Hepatocyte (in vitro differentiated cells): ENCODE data around the gene SLC18B1. TPM values are rescaled to one million over a fixed set of nuclear protein-coding genes. Genes with fewer than 3 reads are reported as not detected.

Experiments
- DNase-seq: peaks from one replicate; pipeline ENCODE4 v3.0.0-alpha.2; 2016; ENCODE audit warnings: low spot score
- H2AFZ ChIP-seq: fragments of 200-600 bp; sonication (generic); 2 replicates; pipeline ENCODE4 v1.6.0; 2016; ENCODE audit warnings: antibody characterized with exemption, mild to moderate bottlenecking
- H3K27ac ChIP-seq: fragments of 200-600 bp; sonication (generic); 2 replicates; pipeline ENCODE4 v1.5.1; 2016; ENCODE audit warnings: mild to moderate bottlenecking
- H3K27me3 ChIP-seq: fragments of 200-600 bp; sonication (generic); 2 replicates; pipeline ENCODE4 v1.6.1; 2016
- H3K36me3 ChIP-seq: fragments of 200-600 bp; sonication (generic); replicated peaks from 2 replicates; pipeline ENCODE4 v1.5.1; 2016; ENCODE audit warnings: low read depth; ENCODE audit not compliant: insufficient read depth
- H3K4me1 ChIP-seq: fragments of 200-600 bp; sonication (generic); 2 replicates; pipeline ENCODE4 v1.5.1; 2016; ENCODE audit warnings: mild to moderate bottlenecking, moderate library complexity; ENCODE audit not compliant: insufficient read depth
- H3K4me2 ChIP-seq: fragments of 200-600 bp; sonication (generic); 2 replicates; pipeline ENCODE4 v1.6.0; 2016
- H3K4me3 ChIP-seq: fragments of 200-600 bp; sonication (generic); 2 replicates; pipeline ENCODE4 v1.5.1; 2016; ENCODE audit warnings: mild to moderate bottlenecking
- H3K79me2 ChIP-seq: fragments of 200-600 bp; sonication (generic); 2 replicates; pipeline ENCODE4 v1.6.0; 2017; ENCODE audit warnings: mild to moderate bottlenecking
- H3K9me2 ChIP-seq: fragments of 200-600 bp; sonication (generic); replicated peaks from 2 replicates; pipeline ENCODE4 v1.6.0; 2017; ENCODE audit warnings: mild to moderate bottlenecking; ENCODE audit not compliant: insufficient read depth
- H3K9me3 ChIP-seq: fragments of 200-600 bp; sonication (generic); 2 replicates; pipeline ENCODE4 v1.5.1; 2016; ENCODE audit warnings: low read depth, mild to moderate bottlenecking
- H4K20me1 ChIP-seq: fragments of 200-600 bp; sonication (generic); 2 replicates; pipeline ENCODE4 v1.6.0; 2016; ENCODE audit warnings: mild to moderate bottlenecking; ENCODE audit not compliant: insufficient read depth, poor library complexity, severe bottlenecking
- EZH2 ChIP-seq: fragments of 200-600 bp; sonication (generic); IDR thresholded peaks from 2 replicates; pipeline ENCODE4 v1.6.1; 2016; ENCODE audit warnings: antibody characterized with exemption, mild to moderate bottlenecking, borderline replicate concordance
- EZH2phosphoT487 ChIP-seq: fragments of 200-600 bp; sonication (generic); IDR thresholded peaks from one replicate; pipeline ENCODE4 v1.6.1; 2018; ENCODE audit warnings: antibody characterized with exemption, mild to moderate bottlenecking, low read depth, moderate library complexity; ENCODE audit not compliant: unreplicated experiment, severe bottlenecking
- WGBS: methylation state at CpG from one replicate; pipeline ENCODE4 v1.1.6; 2016; ENCODE audit warnings: low lambda C conversion rate; ENCODE audit errors: missing lambda C conversion rate; 5-methylcytosine and 5-hydroxymethylcytosine counted together
- polyA plus RNA-seq: library from polyadenylated mRNA; unstranded; fragments of >200 nt; fragmentation: Nextera tagmentation; extraction: Ambion mirVana; gene quantifications from 2 replicates; pipeline ENCODE4 v1.2.1, GENCODE V29; 2016
- total RNA-seq: library from RNA; depleted of rRNA; stranded (reverse); fragments of >200 nt; gene quantifications from 2 replicates; pipeline ENCODE4 v1.2.3, GENCODE V29; 2014
- TF ChIP-seq, protein P1 (sequence below): fragments of 200-600 bp; sonication (generic); IDR thresholded peaks from 2 replicates; pipeline ENCODE4 v1.5.1; 2016; ENCODE audit warnings: antibody characterized with exemption, mild to moderate bottlenecking; ENCODE audit not compliant: poor library complexity

SLC18B1 gene
- total and polyA plus RNA-seq, 2 experiments from 2014 or later, result 10.6 to 27.3 TPM

DNA sequence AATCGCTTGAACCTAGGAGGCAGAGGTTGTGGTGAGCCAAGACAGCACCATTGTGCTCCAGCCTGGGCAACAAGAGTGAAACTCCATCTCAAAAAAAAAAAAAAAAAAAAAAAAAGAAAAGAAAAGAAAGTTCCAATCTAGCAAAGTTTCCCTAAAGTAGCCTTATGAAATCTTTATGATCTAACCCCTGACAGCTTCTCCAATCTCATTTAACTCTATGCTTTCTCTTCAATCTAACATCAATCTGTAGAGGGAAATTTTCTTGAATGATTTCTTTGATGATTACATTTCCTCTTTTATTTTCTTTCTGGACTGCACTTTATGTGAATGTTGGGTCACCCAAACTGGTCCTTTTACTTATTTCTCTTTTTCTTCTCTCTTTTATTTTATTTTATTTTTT, 2.2 kb upstream of the SLC18B1 start:
- peaks cover 3% of the 10 kb centered on the region for H3K27me3 ChIP-seq
- peaks cover 10% of the 10 kb centered on the region for H3K79me2 ChIP-seq
- H3K27ac ChIP-seq, result no peak overlapping the region
- TF ChIP-seq EZH2phosphoT487, result no peak
- TF ChIP-seq EZH2, result no peak
- no peaks in the 10 kb centered on the region for H3K9me2 ChIP-seq
- no peak overlapping the region for H3K4me2 ChIP-seq
- H4K20me1 ChIP-seq, result no peaks in the 10 kb centered on the region
- H3K4me3 ChIP-seq, result no peak overlapping the region
- no peaks in the 10 kb centered on the region for H3K4me1 ChIP-seq
- no peaks in the 10 kb centered on the region for H3K36me3 ChIP-seq
- no peaks in the 10 kb centered on the region for H3K9me3 ChIP-seq
- no peak for DNase-seq
- H2AFZ ChIP-seq, result no peak overlapping the region
- WGBS, result 100% methylated on average over 1 of the region's 1 CpG

DNA sequence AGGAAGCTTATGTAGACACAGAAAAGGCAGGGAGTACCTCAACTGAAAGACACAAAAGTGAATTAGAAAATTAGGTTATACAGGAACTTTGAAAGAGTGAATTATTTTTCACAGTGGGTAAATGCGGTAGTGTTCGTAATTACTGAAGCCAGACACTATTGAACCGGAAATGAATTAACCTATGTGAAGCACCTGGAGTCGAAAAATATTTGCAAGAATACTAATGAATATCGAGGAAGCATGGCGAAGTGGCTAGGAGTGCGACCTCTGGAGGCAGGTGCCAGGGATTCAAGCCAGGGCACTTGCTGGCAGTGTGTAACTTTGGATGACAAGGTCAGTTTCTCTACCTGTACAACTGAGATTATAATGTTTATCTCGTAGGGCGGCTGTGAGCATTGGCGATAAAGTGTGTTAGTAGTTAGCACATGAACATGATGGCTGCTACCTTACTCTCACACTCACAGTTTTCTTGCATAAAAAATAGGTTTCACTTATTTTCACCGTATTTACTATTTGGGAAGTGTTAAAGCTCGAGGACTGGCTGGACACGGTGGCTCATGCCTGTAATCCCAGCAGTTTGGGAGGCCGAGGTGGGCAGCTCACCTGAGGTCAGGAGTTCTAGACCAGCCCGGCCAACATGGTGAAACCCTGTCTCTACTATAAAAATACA, 567 bp upstream of the SLC18B1 start:
- no peaks in the 10 kb centered on the region for H3K36me3 ChIP-seq
- TF ChIP-seq EZH2phosphoT487, result no peak
- TF ChIP-seq, protein P1, sequence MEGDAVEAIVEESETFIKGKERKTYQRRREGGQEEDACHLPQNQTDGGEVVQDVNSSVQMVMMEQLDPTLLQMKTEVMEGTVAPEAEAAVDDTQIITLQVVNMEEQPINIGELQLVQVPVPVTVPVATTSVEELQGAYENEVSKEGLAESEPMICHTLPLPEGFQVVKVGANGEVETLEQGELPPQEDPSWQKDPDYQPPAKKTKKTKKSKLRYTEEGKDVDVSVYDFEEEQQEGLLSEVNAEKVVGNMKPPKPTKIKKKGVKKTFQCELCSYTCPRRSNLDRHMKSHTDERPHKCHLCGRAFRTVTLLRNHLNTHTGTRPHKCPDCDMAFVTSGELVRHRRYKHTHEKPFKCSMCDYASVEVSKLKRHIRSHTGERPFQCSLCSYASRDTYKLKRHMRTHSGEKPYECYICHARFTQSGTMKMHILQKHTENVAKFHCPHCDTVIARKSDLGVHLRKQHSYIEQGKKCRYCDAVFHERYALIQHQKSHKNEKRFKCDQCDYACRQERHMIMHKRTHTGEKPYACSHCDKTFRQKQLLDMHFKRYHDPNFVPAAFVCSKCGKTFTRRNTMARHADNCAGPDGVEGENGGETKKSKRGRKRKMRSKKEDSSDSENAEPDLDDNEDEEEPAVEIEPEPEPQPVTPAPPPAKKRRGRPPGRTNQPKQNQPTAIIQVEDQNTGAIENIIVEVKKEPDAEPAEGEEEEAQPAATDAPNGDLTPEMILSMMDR, result peak; percentile 90
- H3K27ac ChIP-seq, result peak overlapping the region; percentile 80
- no peaks in the 10 kb centered on the region for H4K20me1 ChIP-seq
- H3K9me3 ChIP-seq, result no peaks in the 10 kb centered on the region
- no peaks in the 10 kb centered on the region for H3K4me1 ChIP-seq
- peak overlapping the region; percentile 57 for H3K4me3 ChIP-seq
- peak overlapping the region; percentile 89 for H2AFZ ChIP-seq
- 22% methylated on average over 15 of the region's 15 CpGs for WGBS
- peak; percentile 87 for DNase-seq
- no peaks in the 10 kb centered on the region for H3K9me2 ChIP-seq
- H3K79me2 ChIP-seq, result peaks cover 10% of the 10 kb centered on the region
- no peak overlapping the region for H3K4me2 ChIP-seq
- peaks cover 3% of the 10 kb centered on the region for H3K27me3 ChIP-seq

DNA sequence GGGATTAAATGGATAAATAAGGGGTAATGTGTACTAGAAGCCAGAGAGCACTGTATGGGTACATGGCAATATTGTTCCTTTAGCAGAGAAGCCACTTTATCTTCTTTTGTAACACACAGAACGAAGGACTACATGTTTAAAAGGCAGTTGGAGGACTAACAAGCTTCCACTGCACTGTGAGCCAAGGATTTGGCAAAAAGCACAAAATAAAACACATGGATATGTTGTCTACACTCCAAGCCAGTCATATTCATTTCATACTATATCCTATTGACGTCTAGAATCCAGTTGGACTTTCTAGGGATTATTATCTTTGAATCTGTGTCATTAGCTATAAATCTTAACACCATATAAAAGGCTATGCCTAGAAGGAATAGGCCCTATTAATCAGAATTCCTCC, 3.0 kb downstream of the SLC18B1 start:
- WGBS, result 92% methylated on average over 2 of the region's 2 CpGs
- Histone ChIP-seq H3K27me3 (no peaks in the 10 kb centered on the region), H3K79me2 (peaks cover 10% of the 10 kb centered on the region), H3K27ac (no peak overlapping the region), H4K20me1 (no peaks in the 10 kb centered on the region), H3K4me1 (no peaks in the 10 kb centered on the region), H3K36me3 (no peaks in the 10 kb centered on the region), H3K4me3 (no peak overlapping the region), H2AFZ (no peak overlapping the region), H3K9me2 (no peaks in the 10 kb centered on the region), H3K4me2 (no peak overlapping the region), H3K9me3 (no peaks in the 10 kb centered on the region)
- DNase-seq, result no peak
- TF ChIP-seq EZH2 (no peak), EZH2phosphoT487 (no peak)
- TF ChIP-seq, protein P1, result no peak

DNA sequence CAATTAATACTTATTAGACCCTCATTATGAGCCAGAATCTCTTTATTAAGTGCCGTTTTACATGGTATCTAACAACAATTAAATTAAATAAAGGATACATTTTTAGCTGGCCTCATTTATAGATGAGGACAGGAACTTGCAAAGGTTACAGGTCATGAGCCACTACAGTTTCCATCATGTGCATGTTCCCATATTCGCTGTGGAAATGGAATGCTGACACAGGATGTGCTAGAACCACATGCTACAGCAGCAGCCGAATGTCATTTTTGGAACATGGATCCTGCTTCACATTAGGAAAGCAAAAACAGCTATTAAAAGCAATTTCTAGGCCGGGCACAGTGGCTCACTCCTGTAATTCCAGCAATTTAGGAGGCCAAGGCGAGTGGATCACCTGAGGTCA, 5.9 kb downstream of the SLC18B1 start:
- no peaks in the 10 kb centered on the region for H3K4me1 ChIP-seq
- no peaks in the 10 kb centered on the region for H3K36me3 ChIP-seq
- TF ChIP-seq, protein P1, result no peak
- TF ChIP-seq EZH2, result no peak
- no peak for TF ChIP-seq EZH2phosphoT487
- H4K20me1 ChIP-seq, result no peaks in the 10 kb centered on the region
- 94% methylated on average over 5 of the region's 5 CpGs for WGBS
- H3K27ac ChIP-seq, result no peak overlapping the region
- no peak overlapping the region for H3K4me3 ChIP-seq
- H2AFZ ChIP-seq, result no peak overlapping the region
- DNase-seq, result no peak
- peaks cover 9% of the 10 kb centered on the region for H3K79me2 ChIP-seq
- H3K27me3 ChIP-seq, result no peaks in the 10 kb centered on the region
- H3K9me2 ChIP-seq, result no peaks in the 10 kb centered on the region
- no peaks in the 10 kb centered on the region for H3K9me3 ChIP-seq
- H3K4me2 ChIP-seq, result no peak overlapping the region
